ENCODE results near the gene DPPA5.

The DPPA5 gene

GRCh38 chr6:73362869-73363536 is 8.9 kb upstream of the DPPA5 start:
- Histone ChIP-seq H3K4me1 (ENCODE audit: control insufficient read depth, low read length) (no peaks in the 10 kb centered on the region), H3F3A (ENCODE audit: control insufficient read depth, insufficient read depth) (no peaks in the 10 kb centered on the region), H3K79me2 (ENCODE audit: control insufficient read depth, low read length) (no peaks in the 10 kb centered on the region), H3K27ac (ENCODE audit: low read depth, low read length) (no peak overlapping the region), H3K9me3 (ENCODE audit: control insufficient read depth, insufficient read depth, low read length) (no peaks in the 10 kb centered on the region), H3K27me3 (ENCODE audit: control insufficient read depth, low read length) (no peaks in the 10 kb centered on the region), H3K9me2 (replicated peaks; ENCODE audit: control insufficient read depth, low read length) (no peaks in the 10 kb centered on the region), H3K36me3 (ENCODE audit: control insufficient read depth, low read length) (no peaks in the 10 kb centered on the region), H3K4me2 (ENCODE audit: low read length) (no peak overlapping the region), H3K4me3 (ENCODE audit: low read length) (no peak overlapping the region), H4K20me1 (ENCODE audit: control insufficient read depth, insufficient read depth, low read depth, low read length) (no peaks in the 10 kb centered on the region)
- no peak for TF ChIP-seq CTCF (IDR thresholded peaks at IDR 0.05; ENCODE audit: low read depth, low read length, poor library complexity, severe bottlenecking)
- TF ChIP-seq EZH2phosphoT487 (IDR thresholded peaks at IDR 0.05; ENCODE audit: borderline replicate concordance, low read length): no peak

GRCh38 chr6:73362358-73362757 is 8.3 kb upstream of the DPPA5 start, which contains the start of gene KHDC3L:
Gene KHDC3L (plus strand): TSS chr6:73362658. CDS start chr6:73362730, 72 bp downstream.
- Histone ChIP-seq H3K36me3 (ENCODE audit: control insufficient read depth, low read length) (no peaks in the 10 kb centered on the region), H3K9me2 (replicated peaks; ENCODE audit: control insufficient read depth, low read length) (no peaks in the 10 kb centered on the region), H3K9me3 (ENCODE audit: control insufficient read depth, insufficient read depth, low read length) (no peaks in the 10 kb centered on the region), H3K27ac (ENCODE audit: low read depth, low read length) (no peak within 1 kb of the TSS), H3K4me2 (ENCODE audit: low read length) (no peak within 1 kb of the TSS), H3F3A (ENCODE audit: control insufficient read depth, insufficient read depth) (no peaks in the 10 kb centered on the region), H3K4me1 (ENCODE audit: control insufficient read depth, low read length) (no peaks in the 10 kb centered on the region), H4K20me1 (ENCODE audit: control insufficient read depth, insufficient read depth, low read depth, low read length) (no peaks in the 10 kb centered on the region), H3K27me3 (ENCODE audit: control insufficient read depth, low read length) (no peaks in the 10 kb centered on the region), H3K79me2 (ENCODE audit: control insufficient read depth, low read length) (no peaks in the 10 kb centered on the region), H3K4me3 (ENCODE audit: low read length) (no peak within 1 kb of the TSS)
- TF ChIP-seq EZH2phosphoT487 (IDR thresholded peaks at IDR 0.05; ENCODE audit: borderline replicate concordance, low read length) (no peak), CTCF (IDR thresholded peaks at IDR 0.05; ENCODE audit: low read depth, low read length, poor library complexity, severe bottlenecking) (no peak)

- no peaks in the 10 kb centered on the region for H3K4me1 ChIP-seq (ENCODE audit: control insufficient read depth, low read length)
- no peaks in the 10 kb centered on the region for H3F3A ChIP-seq (ENCODE audit: control insufficient read depth, insufficient read depth)
- H3K9me3 ChIP-seq (ENCODE audit: control insufficient read depth, insufficient read depth, low read length): no peaks in the 10 kb centered on the region
- H3K9me2 ChIP-seq (replicated peaks; ENCODE audit: control insufficient read depth, low read length): no peaks in the 10 kb centered on the region
- peaks cover 20% of the 10 kb centered on the region for H3K27me3 ChIP-seq (ENCODE audit: control insufficient read depth, low read length)
- TF ChIP-seq EZH2phosphoT487 (IDR thresholded peaks at IDR 0.05; ENCODE audit: borderline replicate concordance, low read length) (no peak), CTCF (IDR thresholded peaks at IDR 0.05; ENCODE audit: low read depth, low read length, poor library complexity, severe bottlenecking) (no peak)
- no peaks in the 10 kb centered on the region for H3K79me2 ChIP-seq (ENCODE audit: control insufficient read depth, low read length)
- no peak overlapping the region for H3K27ac ChIP-seq (ENCODE audit: low read depth, low read length)
- H4K20me1 ChIP-seq (ENCODE audit: control insufficient read depth, insufficient read depth, low read depth, low read length): no peaks in the 10 kb centered on the region
- no peaks in the 10 kb centered on the region for H3K36me3 ChIP-seq (ENCODE audit: control insufficient read depth, low read length)
- H3K4me2 ChIP-seq (ENCODE audit: low read length): no peak overlapping the region
- no peak overlapping the region for H3K4me3 ChIP-seq (ENCODE audit: low read length)
These were observed 4.8 kb downstream of the DPPA5 start for GRCh38 chr6:73349311-73349710.
